ENCODE results near the gene KRTAP3-3.

Gene KRTAP3-3

GRCh38 chr17:40963838-40964237 lies 30.1 kb downstream of the KRTAP3-3 start:
- Histone ChIP-seq H3K9me3 (ENCODE audit: insufficient read depth, low read depth, low read length) (no peaks in the 10 kb centered on the region), H3K79me2 (ENCODE audit: control insufficient read depth, insufficient read depth, low read length, poor library complexity) (no peaks in the 10 kb centered on the region), H3K4ac (ENCODE audit: low read depth, low read length) (no peak overlapping the region), H2BK120ac (ENCODE audit: insufficient read depth, low read length, poor library complexity) (no peak overlapping the region), H3K27me3 (ENCODE audit: insufficient read depth, low read length) (no peaks in the 10 kb centered on the region), H4K8ac (ENCODE audit: low read depth, low read length) (no peak overlapping the region), H3K9ac (ENCODE audit: low read length) (no peak overlapping the region), H3K79me1 (ENCODE audit: low read length) (no peaks in the 10 kb centered on the region), H3K36me3 (ENCODE audit: control insufficient read depth in 1 of 2, insufficient read depth in 2 of 2, low read length in 2 of 2) (no peaks in the 10 kb centered on the region), H2BK12ac (ENCODE audit: low read length) (no peak overlapping the region), H3K4me3 (ENCODE audit: low read depth, low read length) (no peak overlapping the region), H3K4me2 (ENCODE audit: low read length) (no peak overlapping the region), H3K14ac (ENCODE audit: low read length) (no peak overlapping the region), H3K27ac (ENCODE audit: low read depth, low read length) (no peak overlapping the region), H2AK5ac (ENCODE audit: low read length) (no peak overlapping the region), H3K18ac (ENCODE audit: low read length) (no peak overlapping the region), H3K4me1 (ENCODE audit: control insufficient read depth in 1 of 2, insufficient read depth in 2 of 2, low read length in 2 of 2) (peaks cover 0 to 5% of the 10 kb centered on the region in 2 experiments), H3K23ac (ENCODE audit: low read length) (no peak overlapping the region), H2AFZ (ENCODE audit: insufficient read depth, low read length, poor library complexity) (no peak overlapping the region), H2BK5ac (ENCODE audit: low read depth, low read length, poor library complexity) (no peak overlapping the region), H4K12ac (ENCODE audit: low read depth, low read length) (no peak overlapping the region), H4K91ac (ENCODE audit: low read depth, low read length) (no peak overlapping the region)
- peak in 1 of 2 donors; percentile 55 for DNase-seq
- WGBS (ENCODE audit: extremely low coverage, insufficient coverage, insufficient read length) = no CpG with 5 or more reads among the region's 1 CpG

GRCh38 chr17:40962059-40962561 lies 31.9 kb downstream of the KRTAP3-3 start:
- no CpG with 5 or more reads among the region's 4 CpGs for WGBS (ENCODE audit: extremely low coverage, insufficient coverage, insufficient read length)
- Histone ChIP-seq H3K27me3 (ENCODE audit: insufficient read depth, low read length) (no peaks in the 10 kb centered on the region), H3K18ac (ENCODE audit: low read length) (no peak overlapping the region), H2BK12ac (ENCODE audit: low read length) (no peak overlapping the region), H3K14ac (ENCODE audit: low read length) (no peak overlapping the region), H3K4me2 (ENCODE audit: low read length) (no peak overlapping the region), H3K23ac (ENCODE audit: low read length) (no peak overlapping the region), H3K4me3 (ENCODE audit: low read depth, low read length) (no peak overlapping the region), H3K36me3 (ENCODE audit: control insufficient read depth in 1 of 2, insufficient read depth in 2 of 2, low read length in 2 of 2) (no peaks in the 10 kb centered on the region), H4K8ac (ENCODE audit: low read depth, low read length) (no peak overlapping the region), H2BK120ac (ENCODE audit: insufficient read depth, low read length, poor library complexity) (no peak overlapping the region), H4K91ac (ENCODE audit: low read depth, low read length) (no peak overlapping the region), H3K4me1 (ENCODE audit: control insufficient read depth in 1 of 2, insufficient read depth in 2 of 2, low read length in 2 of 2) (peaks cover 4 to 10% of the 10 kb centered on the region in 2 experiments), H2AFZ (ENCODE audit: insufficient read depth, low read length, poor library complexity) (no peak overlapping the region), H3K79me2 (ENCODE audit: control insufficient read depth, insufficient read depth, low read length, poor library complexity) (no peaks in the 10 kb centered on the region), H2AK5ac (ENCODE audit: low read length) (no peak overlapping the region), H3K27ac (ENCODE audit: low read depth, low read length) (no peak overlapping the region), H2BK5ac (ENCODE audit: low read depth, low read length, poor library complexity) (no peak overlapping the region), H3K79me1 (ENCODE audit: low read length) (peaks cover 4% of the 10 kb centered on the region), H3K4ac (ENCODE audit: low read depth, low read length) (no peak overlapping the region), H4K12ac (ENCODE audit: low read depth, low read length) (no peak overlapping the region), H3K9me3 (ENCODE audit: insufficient read depth, low read depth, low read length) (no peaks in the 10 kb centered on the region), H3K9ac (ENCODE audit: low read length) (no peak overlapping the region)
- no peak for DNase-seq

GRCh38 chr17:40961591-40961990 lies 32.4 kb downstream of the KRTAP3-3 start:
- Histone ChIP-seq H3K27ac (ENCODE audit: low read depth, low read length) (no peak overlapping the region), H3K23ac (ENCODE audit: low read length) (no peak overlapping the region), H3K79me2 (ENCODE audit: control insufficient read depth, insufficient read depth, low read length, poor library complexity) (no peaks in the 10 kb centered on the region), H3K4me2 (ENCODE audit: low read length) (no peak overlapping the region), H3K79me1 (ENCODE audit: low read length) (peaks cover 4% of the 10 kb centered on the region), H2AK5ac (ENCODE audit: low read length) (no peak overlapping the region), H4K12ac (ENCODE audit: low read depth, low read length) (no peak overlapping the region), H3K18ac (ENCODE audit: low read length) (no peak overlapping the region), H3K9me3 (ENCODE audit: insufficient read depth, low read depth, low read length) (no peaks in the 10 kb centered on the region), H3K14ac (ENCODE audit: low read length) (no peak overlapping the region), H3K27me3 (ENCODE audit: insufficient read depth, low read length) (no peaks in the 10 kb centered on the region), H3K36me3 (ENCODE audit: control insufficient read depth in 1 of 2, insufficient read depth in 2 of 2, low read length in 2 of 2) (no peaks in the 10 kb centered on the region), H2BK120ac (ENCODE audit: insufficient read depth, low read length, poor library complexity) (no peak overlapping the region), H3K4me3 (ENCODE audit: low read depth, low read length) (no peak overlapping the region), H2BK12ac (ENCODE audit: low read length) (no peak overlapping the region), H3K4ac (ENCODE audit: low read depth, low read length) (no peak overlapping the region), H3K9ac (ENCODE audit: low read length) (no peak overlapping the region), H3K4me1 (ENCODE audit: control insufficient read depth in 1 of 2, insufficient read depth in 2 of 2, low read length in 2 of 2) (peaks cover 6 to 11% of the 10 kb centered on the region in 2 experiments), H4K8ac (ENCODE audit: low read depth, low read length) (no peak overlapping the region), H4K91ac (ENCODE audit: low read depth, low read length) (no peak overlapping the region), H2BK5ac (ENCODE audit: low read depth, low read length, poor library complexity) (no peak overlapping the region), H2AFZ (ENCODE audit: insufficient read depth, low read length, poor library complexity) (no peak overlapping the region)
- DNase-seq = no peak
- WGBS (ENCODE audit: extremely low coverage, insufficient coverage, insufficient read length) = no CpG with 5 or more reads among the region's 1 CpG

GRCh38 chr17:40960144-40960543 lies 33.8 kb downstream of the KRTAP3-3 start:
- WGBS (ENCODE audit: extremely low coverage, insufficient coverage, insufficient read length) = no CpG with 5 or more reads among the region's 10 CpGs
- H4K91ac ChIP-seq (ENCODE audit: low read depth, low read length) = peak overlapping the region; percentile 39
- H4K8ac ChIP-seq (ENCODE audit: low read depth, low read length) = no peak overlapping the region
- no peak overlapping the region for H3K18ac ChIP-seq (ENCODE audit: low read length)
- H3K9ac ChIP-seq (ENCODE audit: low read length) = no peak overlapping the region
- no peak overlapping the region for H3K4me2 ChIP-seq (ENCODE audit: low read length)
- H3K36me3 ChIP-seq (ENCODE audit: control insufficient read depth in 1 of 2, insufficient read depth in 2 of 2, low read length in 2 of 2) = no peaks in the 10 kb centered on the region
- no peaks in the 10 kb centered on the region for H3K9me3 ChIP-seq (ENCODE audit: insufficient read depth, low read depth, low read length)
- no peaks in the 10 kb centered on the region for H3K27me3 ChIP-seq (ENCODE audit: insufficient read depth, low read length)
- no peak overlapping the region for H2AK5ac ChIP-seq (ENCODE audit: low read length)
- no peak overlapping the region for H3K27ac ChIP-seq (ENCODE audit: low read depth, low read length)
- H2BK120ac ChIP-seq (ENCODE audit: insufficient read depth, low read length, poor library complexity) = no peak overlapping the region
- H3K79me1 ChIP-seq (ENCODE audit: low read length) = peaks cover 8% of the 10 kb centered on the region
- H3K4me1 ChIP-seq (ENCODE audit: control insufficient read depth in 1 of 2, insufficient read depth in 2 of 2, low read length in 2 of 2) = peaks cover 7 to 14% of the 10 kb centered on the region in 2 experiments
- no peak overlapping the region for H4K12ac ChIP-seq (ENCODE audit: low read depth, low read length)
- no peak overlapping the region for H3K4ac ChIP-seq (ENCODE audit: low read depth, low read length)
- no peaks in the 10 kb centered on the region for H3K79me2 ChIP-seq (ENCODE audit: control insufficient read depth, insufficient read depth, low read length, poor library complexity)
- H2BK12ac ChIP-seq (ENCODE audit: low read length) = no peak overlapping the region
- H2BK5ac ChIP-seq (ENCODE audit: low read depth, low read length, poor library complexity) = no peak overlapping the region
- no peak overlapping the region for H3K14ac ChIP-seq (ENCODE audit: low read length)
- H2AFZ ChIP-seq (ENCODE audit: insufficient read depth, low read length, poor library complexity) = no peak overlapping the region
- peak; percentile 49 to 71 for DNase-seq
- no peak overlapping the region for H3K23ac ChIP-seq (ENCODE audit: low read length)
- H3K4me3 ChIP-seq (ENCODE audit: low read depth, low read length) = no peak overlapping the region

All from trophoblast cell (in vitro differentiated cells and primary cell).